MG63 (cell line): ENCODE data around the gene FAM89B. TPM values are rescaled to one million over a fixed set of nuclear protein-coding genes. Genes with fewer than 3 reads are reported as not detected.

Experiments used
- DNase-seq: peaks from one replicate; pipeline ENCODE4 v3.0.0-alpha.2; 2020
- H3K27me3 ChIP-seq: fragments of 250-450 bp; sonication (Bioruptor Pico); 2 replicates; pipeline ENCODE4 v1.5.1; 2020; ENCODE audit warnings: mild to moderate bottlenecking, moderate library complexity
- H3K36me3 ChIP-seq: fragments of 250-450 bp; sonication (Bioruptor Pico); 2 replicates; pipeline ENCODE4 v1.5.1; 2020; ENCODE audit warnings: mild to moderate bottlenecking, moderate library complexity
- H3K4me3 ChIP-seq: fragments of 250-450 bp; sonication (Bioruptor Pico); 2 replicates; pipeline ENCODE4 v1.5.1; 2020; ENCODE audit warnings: mild to moderate bottlenecking, moderate library complexity
- H3K9me3 ChIP-seq: fragments of 250-450 bp; sonication (Bioruptor Pico); 2 replicates; pipeline ENCODE4 v1.5.1; 2020; ENCODE audit warnings: mild to moderate bottlenecking, moderate library complexity
- total RNA-seq: library from RNA; depleted of rRNA; stranded (reverse); fragments of >200 nt; shearing (Covaris generic); gene quantifications from 2 replicates; pipeline ENCODE4 v1.2.3, GENCODE V29; 2014; ENCODE audit warnings: low replicate concordance

Gene FAM89B
- total RNA-seq, 1 experiment from 2014 or later: 66.6 TPM

GRCh38 chr11:65607614-65608426, 35.5 kb downstream of the FAM89B start:
- Histone ChIP-seq H3K27me3 (no peaks in the 10 kb centered on the region), H3K4me3 (no peak overlapping the region), H3K36me3 (peaks cover 36% of the 10 kb centered on the region), H3K9me3 (no peaks in the 10 kb centered on the region)
- DNase-seq: no peak

GRCh38 chr11:65609229-65609628, 36.9 kb downstream of the FAM89B start:
- no peaks in the 10 kb centered on the region for H3K9me3 ChIP-seq
- peaks cover 33% of the 10 kb centered on the region for H3K36me3 ChIP-seq
- no peak for DNase-seq

GRCh38 chr11:65609665-65610064, 37.3 kb downstream of the FAM89B start:
- peaks cover 30% of the 10 kb centered on the region for H3K36me3 ChIP-seq
- DNase-seq: no peak

More at GRCh38 chr11:65609229-65609628, 36.9 kb downstream of the FAM89B start:
- no peaks in the 10 kb centered on the region for H3K27me3 ChIP-seq
- H3K4me3 ChIP-seq: no peak overlapping the region

GRCh38 chr11:65610404-65610803, 38.1 kb downstream of the FAM89B start:
- Histone ChIP-seq H3K36me3 (peaks cover 22% of the 10 kb centered on the region), H3K9me3 (no peaks in the 10 kb centered on the region), H3K27me3 (no peaks in the 10 kb centered on the region), H3K4me3 (no peak overlapping the region)
- no peak for DNase-seq

More at GRCh38 chr11:65609665-65610064, 37.3 kb downstream of the FAM89B start:
- no peaks in the 10 kb centered on the region for H3K27me3 ChIP-seq
- no peaks in the 10 kb centered on the region for H3K9me3 ChIP-seq
- no peak overlapping the region for H3K4me3 ChIP-seq

- Histone ChIP-seq H3K9me3 (no peaks in the 10 kb centered on the region), H3K4me3 (no peak overlapping the region)
Observed at GRCh38 chr11:65611028-65611757, 38.9 kb downstream of the FAM89B start.

GRCh38 chr11:65611758-65612603, 39.6 kb downstream of the FAM89B start:
- Histone ChIP-seq H3K4me3 (no peak overlapping the region; the same call in 1 of the 2 replicates), H3K9me3 (no peaks in the 10 kb centered on the region), H3K36me3 (peaks cover 21% of the 10 kb centered on the region), H3K27me3 (no peaks in the 10 kb centered on the region)
- no peak for DNase-seq

More at GRCh38 chr11:65611028-65611757, 38.9 kb downstream of the FAM89B start:
- no peak for DNase-seq
- H3K27me3 ChIP-seq: no peaks in the 10 kb centered on the region
- peaks cover 18% of the 10 kb centered on the region for H3K36me3 ChIP-seq

- Histone ChIP-seq H3K9me3 (no peaks in the 10 kb centered on the region), H3K4me3 (peak overlapping the region; percentile 73; the same call in 1 of the 2 replicates), H3K36me3 (peaks cover 27% of the 10 kb centered on the region), H3K27me3 (no peaks in the 10 kb centered on the region)
- DNase-seq: no peak
Observed at GRCh38 chr11:65612691-65613090, 40.4 kb downstream of the FAM89B start.

GRCh38 chr11:65613091-65613928, 41.0 kb downstream of the FAM89B start:
- Histone ChIP-seq H3K27me3 (no peaks in the 10 kb centered on the region), H3K36me3 (peaks cover 29% of the 10 kb centered on the region), H3K9me3 (no peaks in the 10 kb centered on the region), H3K4me3 (peak overlapping the region; percentile 73)
- no peak for DNase-seq

GRCh38 chr11:65615229-65615949, 43.1 kb downstream of the FAM89B start, which contains the start of gene PCNX3:
PCNX3 (plus strand) TSS chr11:65615776; CDS start chr11:65616312, 536 bp downstream.
- H3K27me3 ChIP-seq: no peaks in the 10 kb centered on the region
- peak; percentile 99 for DNase-seq
- H3K4me3 ChIP-seq: peak within 1 kb of the TSS; percentile 81
- no peaks in the 10 kb centered on the region for H3K9me3 ChIP-seq
- peaks cover 47% of the 10 kb centered on the region for H3K36me3 ChIP-seq

- Histone ChIP-seq H3K36me3 (peaks cover 49% of the 10 kb centered on the region), H3K27me3 (no peaks in the 10 kb centered on the region), H3K4me3 (peak overlapping the region; percentile 81), H3K9me3 (no peaks in the 10 kb centered on the region)
- peak; percentile 70 for DNase-seq
Observed at GRCh38 chr11:65615950-65616574, 43.7 kb downstream of the FAM89B start.

- no peak for DNase-seq
- peaks cover 53% of the 10 kb centered on the region for H3K36me3 ChIP-seq
- H3K9me3 ChIP-seq: no peaks in the 10 kb centered on the region
- no peaks in the 10 kb centered on the region for H3K27me3 ChIP-seq
- H3K4me3 ChIP-seq: peak overlapping the region; percentile 81
Observed at GRCh38 chr11:65616575-65617001, 44.2 kb downstream of the FAM89B start.

GRCh38 chr11:65617136-65617850, 45.0 kb downstream of the FAM89B start:
- Histone ChIP-seq H3K36me3 (peaks cover 53% of the 10 kb centered on the region), H3K27me3 (no peaks in the 10 kb centered on the region), H3K9me3 (no peaks in the 10 kb centered on the region), H3K4me3 (peak overlapping the region; percentile 81)
- no peak for DNase-seq

- no peak for DNase-seq
- Histone ChIP-seq H3K27me3 (no peaks in the 10 kb centered on the region), H3K36me3 (peaks cover 52% of the 10 kb centered on the region), H3K4me3 (no peak overlapping the region), H3K9me3 (no peaks in the 10 kb centered on the region)
Observed at GRCh38 chr11:65617990-65618751, 45.8 kb downstream of the FAM89B start.

GRCh38 chr11:65618763-65619162, 46.4 kb downstream of the FAM89B start:
- no peak for DNase-seq
- Histone ChIP-seq H3K27me3 (no peaks in the 10 kb centered on the region), H3K9me3 (no peaks in the 10 kb centered on the region), H3K4me3 (no peak overlapping the region), H3K36me3 (peaks cover 54% of the 10 kb centered on the region)
